ENCODE measurements around the gene SYT5. TPM values are rescaled to one million over a fixed set of nuclear protein-coding genes. Genes with fewer than 3 reads are reported as not detected.

Gene SYT5
- total and polyA plus RNA-seq, 2 of the 13 experiments (the other 11 are each of a cell fraction or from before 2014, with no cell fraction given) = not detected

DNA sequence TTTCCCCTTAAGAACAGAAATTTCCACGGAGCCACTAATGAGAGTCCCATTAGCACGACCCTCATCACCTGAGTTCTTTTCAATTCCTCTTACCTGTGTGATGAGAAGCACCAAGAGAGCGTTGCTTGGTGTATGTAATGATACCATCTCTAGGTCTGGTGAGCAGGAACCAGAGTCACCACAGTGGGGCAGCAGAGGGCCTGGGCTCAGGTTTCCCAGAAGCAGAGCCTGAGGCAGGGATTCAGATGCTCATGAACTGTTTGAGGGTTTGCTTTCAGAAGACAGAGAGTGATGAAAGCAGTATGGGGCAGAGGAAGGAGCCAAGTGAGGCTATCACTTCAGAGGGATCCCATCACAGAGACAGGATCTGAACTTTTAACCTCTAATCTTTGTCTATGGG is 32.4 kb upstream of the SYT5 start (continued):
- TF ChIP-seq REXO4 (CRISPR knock-in tag; IDR thresholded peaks at IDR 0.05; ENCODE audit: borderline replicate concordance) = no peak
- TF ChIP-seq ZBTB43 (CRISPR knock-in tag; conservative IDR thresholded peaks at IDR 0.05) = no peak
- TF ChIP-seq ZNF136 (CRISPR knock-in tag; IDR thresholded peaks at IDR 0.05; ENCODE audit: low read depth) = no peak
- TF ChIP-seq ZNF430 (CRISPR knock-in tag; IDR thresholded peaks at IDR 0.05) = no peak
- peak; percentile 91 for TF ChIP-seq STAG1 (CRISPR knock-in tag; IDR thresholded peaks at IDR 0.05)
- 0 out of 2 replicates have a peak, but pooled peaks have one; percentile 30 for TF ChIP-seq ZKSCAN8 (CRISPR knock-in tag; IDR thresholded peaks at IDR 0.05; ENCODE audit: borderline replicate concordance)
- TF ChIP-seq, protein P1, sequence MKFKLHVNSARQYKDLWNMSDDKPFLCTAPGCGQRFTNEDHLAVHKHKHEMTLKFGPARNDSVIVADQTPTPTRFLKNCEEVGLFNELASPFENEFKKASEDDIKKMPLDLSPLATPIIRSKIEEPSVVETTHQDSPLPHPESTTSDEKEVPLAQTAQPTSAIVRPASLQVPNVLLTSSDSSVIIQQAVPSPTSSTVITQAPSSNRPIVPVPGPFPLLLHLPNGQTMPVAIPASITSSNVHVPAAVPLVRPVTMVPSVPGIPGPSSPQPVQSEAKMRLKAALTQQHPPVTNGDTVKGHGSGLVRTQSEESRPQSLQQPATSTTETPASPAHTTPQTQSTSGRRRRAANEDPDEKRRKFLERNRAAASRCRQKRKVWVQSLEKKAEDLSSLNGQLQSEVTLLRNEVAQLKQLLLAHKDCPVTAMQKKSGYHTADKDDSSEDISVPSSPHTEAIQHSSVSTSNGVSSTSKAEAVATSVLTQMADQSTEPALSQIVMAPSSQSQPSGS (CRISPR knock-in tag; IDR thresholded peaks at IDR 0.05) = no peak
- TF ChIP-seq RNF2 (conservative IDR thresholded peaks at IDR 0.05; ENCODE audit: low read depth) = no peak
- no peak for TF ChIP-seq EEA1 (CRISPR knock-in tag; IDR thresholded peaks at IDR 0.05; ENCODE audit: borderline replicate concordance)
- TF ChIP-seq ZNF891 (CRISPR knock-in tag; IDR thresholded peaks at IDR 0.05) = no peak
- TF ChIP-seq ZNF383 (CRISPR knock-in tag; IDR thresholded peaks at IDR 0.05; ENCODE audit: borderline replicate concordance) = no peak
- TF ChIP-seq RFX5 (IDR thresholded peaks at IDR 0.05; ENCODE audit: low read depth, low read length) = no peak
- TF ChIP-seq ZSCAN30 (CRISPR knock-in tag; IDR thresholded peaks at IDR 0.05) = no peak
- TF ChIP-seq ZNF33A (CRISPR knock-in tag; IDR thresholded peaks at IDR 0.05; ENCODE audit: borderline replicate concordance) = no peak
- TF ChIP-seq ZNF792 (CRISPR knock-in tag; IDR thresholded peaks at IDR 0.05) = no peak
- TF ChIP-seq MEIS1 (CRISPR knock-in tag; IDR thresholded peaks at IDR 0.05; ENCODE audit: borderline replicate concordance) = no peak
- TF ChIP-seq CBX2 (IDR thresholded peaks at IDR 0.05; ENCODE audit: low read depth, low read length) = no peak
- TF ChIP-seq CBX2 (CRISPR knock-in tag; IDR thresholded peaks at IDR 0.05; ENCODE audit: low read depth) = no peak
- no peak; the same call in 1 of the 2 replicates for TF ChIP-seq ZFY (CRISPR knock-in tag; IDR thresholded peaks at IDR 0.05)
- no peak for TF ChIP-seq PHF21A (CRISPR knock-in tag; IDR thresholded peaks at IDR 0.05)
- peak; percentile 92 for TF ChIP-seq SMC3 (IDR thresholded peaks at IDR 0.05; ENCODE audit: low read length)
- TF ChIP-seq ZNF605 (CRISPR knock-in tag; IDR thresholded peaks at IDR 0.05) = no peak
- no peak for TF ChIP-seq MAFF (IDR thresholded peaks at IDR 0.05; ENCODE audit: low read depth, low read length)
- TF ChIP-seq, protein P2, sequence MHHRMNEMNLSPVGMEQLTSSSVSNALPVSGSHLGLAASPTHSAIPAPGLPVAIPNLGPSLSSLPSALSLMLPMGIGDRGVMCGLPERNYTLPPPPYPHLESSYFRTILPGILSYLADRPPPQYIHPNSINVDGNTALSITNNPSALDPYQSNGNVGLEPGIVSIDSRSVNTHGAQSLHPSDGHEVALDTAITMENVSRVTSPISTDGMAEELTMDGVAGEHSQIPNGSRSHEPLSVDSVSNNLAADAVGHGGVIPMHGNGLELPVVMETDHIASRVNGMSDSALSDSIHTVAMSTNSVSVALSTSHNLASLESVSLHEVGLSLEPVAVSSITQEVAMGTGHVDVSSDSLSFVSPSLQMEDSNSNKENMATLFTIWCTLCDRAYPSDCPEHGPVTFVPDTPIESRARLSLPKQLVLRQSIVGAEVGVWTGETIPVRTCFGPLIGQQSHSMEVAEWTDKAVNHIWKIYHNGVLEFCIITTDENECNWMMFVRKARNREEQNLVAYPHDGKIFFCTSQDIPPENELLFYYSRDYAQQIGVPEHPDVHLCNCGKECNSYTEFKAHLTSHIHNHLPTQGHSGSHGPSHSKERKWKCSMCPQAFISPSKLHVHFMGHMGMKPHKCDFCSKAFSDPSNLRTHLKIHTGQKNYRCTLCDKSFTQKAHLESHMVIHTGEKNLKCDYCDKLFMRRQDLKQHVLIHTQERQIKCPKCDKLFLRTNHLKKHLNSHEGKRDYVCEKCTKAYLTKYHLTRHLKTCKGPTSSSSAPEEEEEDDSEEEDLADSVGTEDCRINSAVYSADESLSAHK (CRISPR knock-in tag; IDR thresholded peaks at IDR 0.05; ENCODE audit: borderline replicate concordance) = no peak
- TF ChIP-seq ZNF501 (CRISPR knock-in tag; IDR thresholded peaks at IDR 0.05) = peak; percentile 71
- TF ChIP-seq ZNF772 (CRISPR knock-in tag; IDR thresholded peaks at IDR 0.05) = no peak
- TF ChIP-seq, protein P3, sequence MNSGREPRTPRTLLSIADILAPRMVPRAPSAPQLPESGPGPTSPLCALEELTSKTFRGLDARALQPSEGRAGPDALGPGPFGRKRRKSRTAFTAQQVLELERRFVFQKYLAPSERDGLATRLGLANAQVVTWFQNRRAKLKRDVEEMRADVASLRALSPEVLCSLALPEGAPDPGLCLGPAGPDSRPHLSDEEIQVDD (CRISPR knock-in tag; IDR thresholded peaks at IDR 0.05; ENCODE audit: borderline replicate concordance) = no peak
- TF ChIP-seq ZNF589 (CRISPR knock-in tag; conservative IDR thresholded peaks at IDR 0.05) = no peak
